WTC11 (cell line): Measurements from ENCODE around the gene WEE1. TPM values are rescaled to one million over a fixed set of nuclear protein-coding genes. Genes with fewer than 3 reads are reported as not detected.
A peak's percentile ranks its signal among the peaks of the same experiment; 100 is the strongest.

ENCODE experiments used
- ATAC-seq: fragments of 200-7000 bp; cut with Tn5 transposase; 2 replicates; pipeline ENCODE4 v1.10.0; 2021; ENCODE audit warnings: mild to moderate bottlenecking, moderate library complexity
- CTCF ChIA-PET: fragments of 300-600 bp; sonication (Branson Sonifier 250); formaldehyde crosslinking; loops from one replicate; lab custom pipeline; 2021; ENCODE audit warnings: antibody characterized with exemption; lab: Charles Lee
- POLR2A ChIA-PET: fragments of 350-600 bp; sonication (Branson Sonifier 250); formaldehyde crosslinking; loops from one replicate; lab custom pipeline; 2021; ENCODE audit warnings: antibody characterized with exemption; lab: Charles Lee
- DNase-seq: peaks from one replicate; pipeline ENCODE4 v3.0.0; 2021; ENCODE audit warnings: low spot score
- H3K27ac Mint-ChIP-seq: 2 replicates; pipeline ENCODE4 v1.8.0; 2021; ENCODE audit warnings: mixed read lengths
- H3K27me3 Mint-ChIP-seq: 2 replicates; pipeline ENCODE4 v1.8.0; 2021; ENCODE audit warnings: low read depth, mild to moderate bottlenecking, moderate library complexity, mixed read lengths
- H3K36me3 Mint-ChIP-seq: 2 replicates; pipeline ENCODE4 v1.8.0; 2021; ENCODE audit warnings: mixed read lengths
- H3K4me1 Mint-ChIP-seq: 2 replicates; pipeline ENCODE4 v1.8.0; 2022; ENCODE audit warnings: mixed read lengths
- H3K4me3 Mint-ChIP-seq: 2 replicates; pipeline ENCODE4 v1.8.0; 2021; ENCODE audit warnings: mild to moderate bottlenecking, moderate library complexity, mixed read lengths
- H3K9me3 Mint-ChIP-seq: 2 replicates; pipeline ENCODE4 v1.8.0; 2021; ENCODE audit warnings: mixed read lengths
- ARID4B ChIP-seq: sonication (generic); formaldehyde crosslinking; IDR thresholded peaks from 2 replicates; pipeline ENCODE4 v1.8.0; 2023; ENCODE audit warnings: missing genetic modification reagents, mild to moderate bottlenecking, borderline replicate concordance
- CBFB ChIP-seq: sonication (generic); formaldehyde crosslinking; IDR thresholded peaks from 2 replicates; pipeline ENCODE4 v1.8.1; 2022; ENCODE audit warnings: mild to moderate bottlenecking, low read depth, missing genetic modification reagents
- EMX1 ChIP-seq: fragments of 250-450 bp; sonication (Bioruptor Pico); IDR thresholded peaks from 2 replicates; pipeline ENCODE4 v1.8.0; 2021; ENCODE audit warnings: mild to moderate bottlenecking
- FOXK1 ChIP-seq: sonication (generic); formaldehyde crosslinking; IDR thresholded peaks from 2 replicates; pipeline ENCODE4 v1.8.0; 2022; ENCODE audit warnings: mild to moderate bottlenecking, moderate library complexity, missing genetic modification reagents
- FOXP1 ChIP-seq: sonication (generic); formaldehyde crosslinking; IDR thresholded peaks from 2 replicates; pipeline ENCODE4 v1.8.0; 2022; ENCODE audit warnings: missing genetic modification reagents, mild to moderate bottlenecking, moderate library complexity, borderline replicate concordance
- GABPB1 ChIP-seq: sonication (generic); formaldehyde crosslinking; IDR thresholded peaks from 2 replicates; pipeline ENCODE4 v1.8.1; 2023; ENCODE audit warnings: mild to moderate bottlenecking, missing genetic modification reagents
- GTF2I ChIP-seq: fragments of 250-450 bp; sonication (Bioruptor Pico); conservative IDR thresholded peaks from 2 replicates; pipeline ENCODE4 v1.4.0; 2021; ENCODE audit warnings: mild to moderate bottlenecking
- KAT7 ChIP-seq: sonication (generic); formaldehyde crosslinking; IDR thresholded peaks from 2 replicates; pipeline ENCODE4 v1.8.1; 2023; ENCODE audit warnings: missing genetic modification reagents, mild to moderate bottlenecking, borderline replicate concordance
- MAX ChIP-seq: sonication (generic); formaldehyde crosslinking; IDR thresholded peaks from 2 replicates; pipeline ENCODE4 v1.8.0; 2022; ENCODE audit warnings: mild to moderate bottlenecking, missing genetic modification reagents
- RELA ChIP-seq: sonication (generic); formaldehyde crosslinking; IDR thresholded peaks from 2 replicates; pipeline ENCODE4 v1.8.1; 2022; ENCODE audit warnings: missing genetic modification reagents, mild to moderate bottlenecking, borderline replicate concordance
- SP1 ChIP-seq: sonication (generic); formaldehyde crosslinking; conservative IDR thresholded peaks from 2 replicates; pipeline ENCODE4 v1.8.1; 2022; ENCODE audit warnings: missing genetic modification reagents
- TEAD1 ChIP-seq: sonication (generic); formaldehyde crosslinking; IDR thresholded peaks from 2 replicates; pipeline ENCODE4 v1.8.0; 2022; ENCODE audit warnings: mild to moderate bottlenecking, missing genetic modification reagents
- TEAD4 ChIP-seq: sonication (generic); formaldehyde crosslinking; IDR thresholded peaks from 2 replicates; pipeline ENCODE4 v1.8.0; 2022; ENCODE audit warnings: mild to moderate bottlenecking, missing genetic modification reagents
- ZMAT4 ChIP-seq: fragments of 250-450 bp; sonication (Bioruptor Pico); IDR thresholded peaks from 2 replicates; pipeline ENCODE4 v1.9.0; 2021; ENCODE audit warnings: mild to moderate bottlenecking
- ZNF232 ChIP-seq: sonication (generic); formaldehyde crosslinking; IDR thresholded peaks from 2 replicates; pipeline ENCODE4 v1.8.0; 2022; ENCODE audit warnings: mild to moderate bottlenecking, missing genetic modification reagents
- ZNF263 ChIP-seq: sonication (generic); formaldehyde crosslinking; IDR thresholded peaks from 2 replicates; pipeline ENCODE4 v1.8.1; 2022; ENCODE audit warnings: low read depth, mild to moderate bottlenecking, moderate library complexity, missing genetic modification reagents
- ZNF281 ChIP-seq: sonication (generic); formaldehyde crosslinking; IDR thresholded peaks from 2 replicates; pipeline ENCODE4 v1.8.0; 2023; ENCODE audit warnings: mild to moderate bottlenecking, missing genetic modification reagents
- ZNF425 ChIP-seq: fragments of 250-450 bp; sonication (Bioruptor Pico); conservative IDR thresholded peaks from 2 replicates; pipeline ENCODE4 v1.9.0; 2021; ENCODE audit warnings: mild to moderate bottlenecking
- total RNA-seq: library from RNA; stranded (reverse); gene quantifications from 3 replicates; pipeline ENCODE4 v1.2.3, GENCODE V29; 2021
- TF ChIP-seq, protein P1 (sequence below): sonication (generic); formaldehyde crosslinking; IDR thresholded peaks from 2 replicates; pipeline ENCODE4 v1.8.1; 2023; ENCODE audit warnings: mild to moderate bottlenecking, missing genetic modification reagents, moderate library complexity
- TF ChIP-seq, protein P2 (sequence below): sonication (generic); formaldehyde crosslinking; IDR thresholded peaks from 2 replicates; pipeline ENCODE4 v1.8.1; 2023; ENCODE audit warnings: mild to moderate bottlenecking, missing genetic modification reagents
- TF ChIP-seq, protein P3 (sequence below): sonication (generic); formaldehyde crosslinking; IDR thresholded peaks from 2 replicates; pipeline ENCODE4 v1.8.0; 2023; ENCODE audit warnings: missing genetic modification reagents
- TF ChIP-seq, protein P4 (sequence below): sonication (generic); formaldehyde crosslinking; IDR thresholded peaks from 2 replicates; pipeline ENCODE4 v1.8.1; 2023; ENCODE audit warnings: mild to moderate bottlenecking, missing genetic modification reagents, moderate library complexity

The WEE1 gene
- total RNA-seq, 1 experiment from 2014 or later = 109 TPM

- Mint-ChIP-seq H3K27me3 (no peaks in the 10 kb centered on the region), H3K4me3 (peak overlapping the region; percentile 95), H3K27ac (peak overlapping the region; percentile 93), H3K4me1 (peaks cover 60% of the 10 kb centered on the region), H3K9me3 (no peaks in the 10 kb centered on the region), H3K36me3 (peaks cover 50% of the 10 kb centered on the region)
- ChIA-PET POLR2A (interaction anchor here (0.8 to 2.9 kb wide), 7 partner anchors 33 to 732 kb away, joined by 3 to 27 read pairs (median 15); partner anchors contain the start of gene ZNF143), CTCF (interaction anchor here (0.7 to 3.7 kb wide), 6 partner anchors 27 to 68 kb away, joined by 3 to 49 read pairs (median 7); no protein-coding TSS in a partner anchor)
- DNase-seq (peak; percentile 24), ATAC-seq (no peak)
- TF ChIP-seq TEAD1 (CRISPR knock-in tag) (no peak), SP1 (peak; percentile 19; the same call in 1 of the 2 replicates), MAX (0 out of 2 replicates have a peak, but pooled peaks have one; percentile 9), ZNF281 (CRISPR knock-in tag) (no peak), FOXK1 (no peak), ZNF425 (CRISPR knock-in tag) (no peak), ZMAT4 (CRISPR knock-in tag) (no peak), KAT7 (CRISPR knock-in tag) (0 out of 2 replicates have a peak, but pooled peaks have one; percentile 38), RELA (CRISPR knock-in tag) (no peak), ZNF263 (CRISPR knock-in tag) (no peak), GABPB1 (CRISPR knock-in tag) (no peak), FOXP1 (CRISPR knock-in tag) (0 out of 2 replicates have a peak, but pooled peaks have one; percentile 28), ARID4B (CRISPR knock-in tag) (0 out of 2 replicates have a peak, but pooled peaks have one; percentile 2), EMX1 (no peak), GTF2I (CRISPR knock-in tag) (no peak), TEAD4 (no peak), ZNF232 (CRISPR knock-in tag) (no peak), CBFB (CRISPR knock-in tag) (no peak)
- TF ChIP-seq, protein P1, sequence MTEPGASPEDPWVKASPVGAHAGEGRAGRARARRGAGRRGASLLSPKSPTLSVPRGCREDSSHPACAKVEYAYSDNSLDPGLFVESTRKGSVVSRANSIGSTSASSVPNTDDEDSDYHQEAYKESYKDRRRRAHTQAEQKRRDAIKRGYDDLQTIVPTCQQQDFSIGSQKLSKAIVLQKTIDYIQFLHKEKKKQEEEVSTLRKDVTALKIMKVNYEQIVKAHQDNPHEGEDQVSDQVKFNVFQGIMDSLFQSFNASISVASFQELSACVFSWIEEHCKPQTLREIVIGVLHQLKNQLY = no peak
- TF ChIP-seq, protein P2, sequence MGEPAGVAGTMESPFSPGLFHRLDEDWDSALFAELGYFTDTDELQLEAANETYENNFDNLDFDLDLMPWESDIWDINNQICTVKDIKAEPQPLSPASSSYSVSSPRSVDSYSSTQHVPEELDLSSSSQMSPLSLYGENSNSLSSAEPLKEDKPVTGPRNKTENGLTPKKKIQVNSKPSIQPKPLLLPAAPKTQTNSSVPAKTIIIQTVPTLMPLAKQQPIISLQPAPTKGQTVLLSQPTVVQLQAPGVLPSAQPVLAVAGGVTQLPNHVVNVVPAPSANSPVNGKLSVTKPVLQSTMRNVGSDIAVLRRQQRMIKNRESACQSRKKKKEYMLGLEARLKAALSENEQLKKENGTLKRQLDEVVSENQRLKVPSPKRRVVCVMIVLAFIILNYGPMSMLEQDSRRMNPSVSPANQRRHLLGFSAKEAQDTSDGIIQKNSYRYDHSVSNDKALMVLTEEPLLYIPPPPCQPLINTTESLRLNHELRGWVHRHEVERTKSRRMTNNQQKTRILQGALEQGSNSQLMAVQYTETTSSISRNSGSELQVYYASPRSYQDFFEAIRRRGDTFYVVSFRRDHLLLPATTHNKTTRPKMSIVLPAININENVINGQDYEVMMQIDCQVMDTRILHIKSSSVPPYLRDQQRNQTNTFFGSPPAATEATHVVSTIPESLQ (CRISPR knock-in tag) = no peak
- TF ChIP-seq, protein P3, sequence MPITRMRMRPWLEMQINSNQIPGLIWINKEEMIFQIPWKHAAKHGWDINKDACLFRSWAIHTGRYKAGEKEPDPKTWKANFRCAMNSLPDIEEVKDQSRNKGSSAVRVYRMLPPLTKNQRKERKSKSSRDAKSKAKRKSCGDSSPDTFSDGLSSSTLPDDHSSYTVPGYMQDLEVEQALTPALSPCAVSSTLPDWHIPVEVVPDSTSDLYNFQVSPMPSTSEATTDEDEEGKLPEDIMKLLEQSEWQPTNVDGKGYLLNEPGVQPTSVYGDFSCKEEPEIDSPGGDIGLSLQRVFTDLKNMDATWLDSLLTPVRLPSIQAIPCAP (CRISPR knock-in tag) = no peak
- TF ChIP-seq, protein P4, sequence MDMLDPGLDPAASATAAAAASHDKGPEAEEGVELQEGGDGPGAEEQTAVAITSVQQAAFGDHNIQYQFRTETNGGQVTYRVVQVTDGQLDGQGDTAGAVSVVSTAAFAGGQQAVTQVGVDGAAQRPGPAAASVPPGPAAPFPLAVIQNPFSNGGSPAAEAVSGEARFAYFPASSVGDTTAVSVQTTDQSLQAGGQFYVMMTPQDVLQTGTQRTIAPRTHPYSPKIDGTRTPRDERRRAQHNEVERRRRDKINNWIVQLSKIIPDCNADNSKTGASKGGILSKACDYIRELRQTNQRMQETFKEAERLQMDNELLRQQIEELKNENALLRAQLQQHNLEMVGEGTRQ (CRISPR knock-in tag) = no peak
These were observed 1.3 kb downstream of the WEE1 start for GRCh38 chr11:9574622-9575259.
